ENCODE measurements around the gene EVC.
A peak's percentile ranks its signal among the peaks of the same experiment; 100 is the strongest.
"Not testable (repeated sequence)": the region's sequence is repeated elsewhere in the genome, so short reads cannot be mapped to it uniquely, and the experiment has no call there.

Gene EVC

DNA sequence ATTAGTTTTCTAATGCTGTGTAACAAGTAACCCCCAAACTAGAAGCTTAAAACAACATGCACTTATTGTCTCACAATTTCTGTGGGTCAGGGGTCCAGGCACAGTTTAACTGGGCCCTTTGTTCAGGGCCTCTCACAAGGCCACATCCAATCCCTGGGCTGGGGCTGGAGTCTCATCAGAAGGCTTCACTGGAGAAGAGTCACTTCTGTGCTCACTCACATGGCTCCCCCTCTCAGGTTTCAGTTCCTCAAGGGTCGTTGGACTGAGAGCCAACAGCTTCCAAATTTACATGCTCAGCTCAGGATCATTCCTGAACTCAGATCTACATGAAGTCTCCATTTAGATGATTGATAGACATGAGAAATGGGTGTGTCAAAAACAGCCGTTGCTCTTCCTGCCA, 77.1 kb downstream of the EVC start:
- DNase-seq (ENCODE audit: low spot score), result no peak

- no peak for DNase-seq (ENCODE audit: low spot score)
These were observed 78.1 kb downstream of the EVC start for GRCh38 chr4:5789141-5789540.

DNA sequence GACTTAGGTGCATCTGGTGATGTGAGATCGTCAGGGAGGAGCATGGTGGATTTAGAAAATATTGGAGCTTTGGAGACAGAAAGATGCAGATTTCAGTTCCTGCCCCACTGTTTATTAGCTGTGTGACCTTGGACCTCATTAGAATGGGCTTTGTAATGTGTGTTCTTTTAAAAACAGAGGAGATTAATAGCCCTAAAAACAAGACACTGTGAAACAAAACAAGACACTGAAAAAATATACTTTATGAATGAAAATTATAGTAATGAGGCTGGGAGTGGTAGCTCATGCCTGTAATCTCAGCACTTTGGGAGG, 79.5 kb downstream of the EVC start:
- no peak for DNase-seq (ENCODE audit: low spot score)

DNA sequence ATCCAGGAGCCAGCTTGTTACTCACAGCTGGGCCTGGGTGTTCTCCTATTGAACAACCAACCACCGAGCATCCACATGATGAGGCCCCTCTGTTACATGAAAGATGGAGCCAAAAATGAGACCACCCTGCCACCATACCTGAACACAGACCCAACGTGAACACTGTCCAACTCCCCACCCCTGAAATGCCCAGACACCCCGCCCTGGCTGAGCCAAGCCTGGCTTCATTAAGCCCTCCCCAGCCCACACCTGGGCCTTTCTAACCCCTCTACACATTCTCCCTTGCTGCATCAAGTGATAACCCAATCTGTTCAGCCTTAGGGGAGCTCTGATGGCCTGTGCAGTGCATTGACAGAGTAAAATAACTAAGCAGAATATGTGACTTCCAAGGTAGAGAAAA, 80.7 kb downstream of the EVC start:
- no peak for DNase-seq (ENCODE audit: low spot score)

- no peak for DNase-seq (ENCODE audit: low spot score)
These were observed 82.5 kb downstream of the EVC start for GRCh38 chr4:5793514-5793913.

- no peak for DNase-seq (ENCODE audit: low spot score)
These were observed 84.6 kb downstream of the EVC start for GRCh38 chr4:5795580-5795979.

DNA sequence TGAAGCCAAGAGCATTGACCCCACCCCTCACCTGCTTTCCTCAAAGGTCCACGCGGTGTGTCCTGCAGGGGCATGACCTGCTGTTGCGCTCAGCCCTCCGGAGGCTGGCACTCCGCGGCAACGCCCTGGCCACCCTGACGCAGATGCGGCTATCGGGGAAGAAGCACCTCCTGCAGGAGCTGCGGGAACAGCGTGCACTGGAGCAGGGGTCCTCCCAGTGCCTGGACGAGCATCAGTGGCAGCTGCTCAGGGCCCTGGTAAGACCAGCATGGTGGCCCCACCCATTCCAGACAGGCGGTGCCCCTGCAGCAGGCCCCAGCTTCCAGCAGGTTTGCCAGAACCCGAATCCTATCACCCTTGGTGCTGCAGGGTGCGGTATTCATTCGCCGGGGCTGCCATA, 86.0 kb downstream of the EVC start:
- DNase-seq (ENCODE audit: low spot score), result no peak

GRCh38 chr4:5797866-5798265, 86.9 kb downstream of the EVC start:
- DNase-seq (ENCODE audit: low spot score), result no peak

GRCh38 chr4:5798462-5798861, 87.5 kb downstream of the EVC start:
- DNase-seq (ENCODE audit: low spot score), result no peak

DNA sequence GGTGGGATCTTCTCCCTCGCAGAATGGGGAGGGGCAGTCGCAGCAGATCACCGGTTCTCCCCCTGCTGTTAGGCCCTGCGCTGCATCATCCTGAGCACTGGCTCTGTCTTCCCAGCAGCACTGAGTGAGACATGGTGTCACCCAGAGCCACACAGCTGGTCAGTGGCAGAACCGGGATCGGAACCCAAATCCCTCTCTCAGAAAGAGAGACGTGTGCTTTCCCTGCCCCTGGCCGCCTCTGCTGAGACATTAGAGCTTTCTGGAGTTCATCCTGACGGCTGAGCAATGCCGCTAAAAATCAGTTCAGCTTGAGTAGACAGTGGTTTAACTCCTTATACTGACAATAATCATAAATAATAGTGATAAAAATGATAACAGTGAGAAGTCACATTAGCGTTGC, 87.9 kb downstream of the EVC start:
- no peak for DNase-seq (ENCODE audit: low spot score)

- no peak for DNase-seq (ENCODE audit: low spot score)
These were observed 88.4 kb downstream of the EVC start for GRCh38 chr4:5799406-5799805.

DNA sequence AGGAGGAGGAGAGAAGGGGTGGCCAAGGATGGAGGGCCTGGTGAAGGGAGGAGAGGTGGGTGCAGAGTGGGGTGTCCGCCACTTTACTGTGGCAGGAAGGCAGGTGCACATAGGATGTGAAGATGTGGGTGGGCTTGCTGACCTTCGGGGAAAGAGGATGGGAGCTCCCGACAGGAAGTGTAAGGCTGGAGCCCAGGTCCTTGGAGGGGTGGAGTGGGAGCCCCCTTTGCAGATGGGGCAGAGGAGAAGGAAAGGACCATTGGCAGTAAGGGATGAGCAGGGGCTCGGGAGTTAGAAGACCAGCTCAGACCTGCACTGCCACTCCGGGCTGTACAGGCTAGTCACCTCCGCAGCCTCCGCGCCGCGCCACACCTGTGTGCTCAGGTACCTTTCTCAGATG, 89.5 kb downstream of the EVC start:
- DNase-seq (ENCODE audit: low spot score), result no peak

DNA sequence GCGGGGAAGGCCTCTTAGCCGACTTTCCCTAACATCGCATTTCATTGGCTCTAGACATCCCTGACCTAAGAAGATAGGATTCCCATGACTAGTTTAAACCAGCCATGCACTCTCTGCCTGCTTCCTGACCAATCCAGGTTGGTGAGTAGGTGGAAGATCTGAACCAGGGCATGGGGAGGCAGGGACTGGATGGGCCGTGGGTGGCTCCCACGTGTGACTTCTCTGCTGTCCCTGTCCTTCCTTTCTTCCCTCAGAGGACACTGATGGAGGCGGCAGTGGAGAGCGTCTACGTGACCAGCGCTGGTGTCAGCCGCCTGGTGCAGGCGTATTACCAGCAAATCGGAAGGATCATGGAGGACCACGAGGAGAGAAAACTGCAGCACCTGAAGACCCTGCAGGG, 90.7 kb downstream of the EVC start:
- no peak for DNase-seq (ENCODE audit: low spot score)

DNA sequence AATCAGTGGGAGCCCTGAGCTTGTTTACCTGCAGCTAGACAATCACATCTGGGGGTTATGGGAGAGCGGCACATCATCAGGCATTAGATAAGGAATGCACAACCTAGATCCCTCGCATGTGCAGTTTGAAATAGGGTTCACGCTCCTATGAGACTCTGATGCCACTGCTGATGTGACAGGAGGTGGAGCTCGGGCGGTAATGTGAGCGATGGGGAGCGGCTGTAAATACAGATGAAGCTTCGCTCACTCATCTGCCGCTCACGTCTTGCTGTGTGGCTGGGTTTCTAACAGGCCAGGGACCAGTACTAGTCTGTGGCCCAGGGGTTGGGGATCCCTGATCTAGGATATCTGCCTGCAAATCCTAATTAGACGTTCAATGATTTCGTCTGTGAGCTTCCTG, 91.6 kb downstream of the EVC start:
- DNase-seq (ENCODE audit: low spot score), result no peak

- no peak for DNase-seq (ENCODE audit: low spot score)
These were observed 93.7 kb downstream of the EVC start for GRCh38 chr4:5804656-5805055.

DNA sequence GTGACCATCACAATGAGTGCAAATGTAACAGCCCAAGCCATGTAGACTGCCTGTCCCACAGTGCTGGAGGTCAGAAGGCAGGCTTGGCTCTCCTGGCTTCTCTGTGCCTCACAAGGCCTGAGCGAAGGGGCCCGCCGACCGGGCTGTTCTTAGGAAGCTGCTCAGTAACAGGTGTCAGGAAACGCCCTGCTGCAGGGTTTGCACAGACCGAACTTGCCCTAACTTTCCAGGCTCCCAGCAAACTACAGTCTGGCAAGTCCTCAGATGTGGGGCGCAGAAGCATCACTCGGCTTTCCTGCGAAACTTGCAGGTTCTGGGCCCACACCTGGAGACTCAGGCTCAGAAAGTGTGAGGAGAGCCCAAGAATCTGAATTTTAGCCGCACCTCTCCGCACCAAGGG, 94.3 kb downstream of the EVC start:
- DNase-seq (ENCODE audit: low spot score), result no peak

DNA sequence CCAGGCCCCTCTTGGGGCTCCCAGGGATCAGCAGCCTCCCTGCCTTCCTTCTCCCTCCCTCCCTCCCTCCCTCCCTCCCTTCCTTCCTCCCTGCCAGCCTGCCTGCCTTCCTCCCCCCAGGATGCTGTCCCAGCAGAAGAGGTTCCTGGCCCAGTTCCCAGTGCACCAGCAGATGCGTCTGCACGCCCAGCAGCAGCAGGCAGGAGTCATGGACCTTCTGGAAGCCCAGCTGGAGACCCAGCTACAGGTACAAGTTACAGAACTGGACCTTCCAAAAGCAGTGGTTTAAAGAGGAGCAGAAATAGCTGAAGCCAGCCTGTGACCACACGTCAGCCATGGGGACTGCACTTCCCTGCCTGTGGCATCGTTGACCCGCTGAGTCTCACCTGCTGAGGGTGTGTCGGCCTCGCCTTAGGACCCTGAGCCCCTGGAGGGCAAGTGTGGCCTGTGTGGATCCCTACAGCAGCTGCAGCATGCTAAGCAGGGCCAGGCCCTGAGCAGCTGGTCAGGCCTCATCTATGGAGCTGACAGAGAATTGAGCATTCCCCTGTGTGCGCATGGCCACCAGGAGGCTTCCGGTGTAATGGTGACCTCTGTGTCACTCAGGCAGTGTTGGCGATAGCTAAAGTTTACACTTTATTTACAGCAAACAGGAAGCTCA, 97.2 kb downstream of the EVC start:
- DNase-seq (ENCODE audit: low spot score), result no peak

DNA sequence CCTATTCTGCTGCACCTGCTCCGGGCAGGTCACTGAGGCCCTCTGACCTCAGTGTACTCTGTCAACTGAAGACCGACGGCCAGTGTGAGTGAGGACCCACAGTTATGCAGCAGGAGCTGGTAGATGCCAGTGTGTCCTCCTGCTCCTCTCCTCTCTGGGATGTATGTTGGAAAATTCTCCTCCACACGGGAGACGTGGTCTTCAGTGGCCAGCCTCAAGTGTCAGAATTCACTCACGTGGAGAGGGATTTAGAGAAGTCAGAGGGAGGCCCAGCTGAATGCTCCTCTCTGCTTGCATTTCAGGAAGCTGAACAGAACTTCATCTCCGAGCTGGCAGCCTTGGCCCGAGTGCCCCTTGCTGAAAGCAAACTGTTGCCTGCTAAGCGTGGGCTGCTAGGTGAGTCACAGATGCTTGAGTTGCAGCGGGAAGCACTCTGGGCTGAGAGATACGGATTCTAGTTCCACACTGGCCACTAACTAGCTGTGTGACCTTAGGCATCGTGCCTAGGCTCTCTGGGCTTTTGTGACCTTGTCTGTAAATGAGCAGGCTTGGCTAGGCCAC, 98.3 kb downstream of the EVC start:
- DNase-seq (ENCODE audit: low spot score), result no peak

DNA sequence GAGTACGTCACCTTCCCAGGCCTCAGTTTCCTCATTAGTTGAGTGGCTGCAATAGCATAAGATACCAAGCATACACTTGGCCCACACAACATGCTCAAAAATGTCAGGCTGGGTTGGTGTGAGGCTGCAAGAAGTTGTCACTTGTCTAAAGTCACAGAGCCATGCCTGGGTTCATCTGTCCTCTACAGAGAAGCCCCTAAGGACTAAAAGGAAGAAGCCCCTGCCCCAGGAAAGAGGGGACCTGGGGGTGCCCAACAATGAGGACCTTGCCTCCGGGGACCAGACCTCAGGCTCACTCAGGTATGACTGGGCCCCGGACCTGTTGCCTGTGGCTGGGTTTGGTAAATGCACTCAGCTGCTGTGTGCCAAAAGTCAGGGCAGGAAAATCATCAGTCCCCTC, 99.2 kb downstream of the EVC start:
- DNase-seq (ENCODE audit: low spot score), result no peak

DNA sequence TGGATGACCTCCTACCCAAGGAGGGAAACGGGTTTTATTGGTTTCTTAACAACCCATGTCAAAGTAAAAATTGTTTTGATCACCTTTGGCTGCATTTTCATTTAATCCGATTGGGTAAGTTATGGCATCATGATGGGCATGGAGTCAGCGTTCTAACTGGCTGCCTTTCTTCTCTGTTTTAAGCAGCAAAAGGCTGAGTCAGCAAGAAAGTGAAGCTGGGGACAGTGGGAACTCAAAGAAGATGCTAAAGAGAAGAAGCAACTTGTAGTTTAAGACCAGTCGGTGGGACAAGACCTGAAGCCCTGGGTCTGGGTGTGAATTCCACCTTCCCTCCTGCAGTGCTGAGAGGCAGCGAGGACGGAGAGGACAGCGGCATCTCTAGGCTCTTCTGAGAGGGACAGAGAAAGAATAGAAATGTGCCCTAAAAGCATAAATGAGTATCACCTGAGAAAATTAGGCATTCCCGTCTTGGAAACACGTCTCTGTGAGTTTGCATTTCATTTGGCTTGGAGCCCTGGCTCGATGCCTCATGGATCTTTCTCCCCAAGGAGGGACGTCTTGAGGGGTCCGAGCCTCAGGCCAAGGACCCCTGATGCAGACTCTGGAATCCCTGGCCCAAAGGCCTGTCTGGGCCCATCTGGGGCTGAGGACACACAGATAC, 99.9 kb downstream of the EVC start:
- no peak for DNase-seq (ENCODE audit: low spot score)

DNA sequence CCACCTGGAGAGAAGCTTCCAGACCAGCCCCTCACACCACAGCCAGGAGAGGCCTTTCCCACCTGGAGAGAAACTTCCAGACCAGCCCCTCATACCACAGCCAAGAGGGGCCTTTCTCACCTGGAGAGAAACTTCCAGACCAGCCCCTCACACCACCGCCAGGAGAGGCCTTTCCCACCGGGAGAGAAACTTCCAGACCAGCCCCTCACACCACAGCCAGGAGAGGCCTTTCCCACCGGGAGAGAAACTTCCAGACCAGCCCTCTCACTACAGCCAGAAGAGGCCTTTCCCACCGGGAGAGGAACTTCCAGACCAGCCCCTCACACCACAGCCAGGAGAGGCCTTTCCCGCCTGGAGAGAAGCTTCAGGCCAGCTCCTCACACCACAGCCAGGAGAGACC, 101.1 kb downstream of the EVC start:
- DNase-seq (ENCODE audit: low spot score), result not testable (repeated sequence)

- DNase-seq (ENCODE audit: low spot score), result peak; percentile 84
These were observed 101.7 kb downstream of the EVC start for GRCh38 chr4:5812506-5813229.

- no peak for DNase-seq (ENCODE audit: low spot score)
These were observed 102.9 kb downstream of the EVC start for GRCh38 chr4:5813882-5814255.

GRCh38 chr4:5814421-5814820, 103.4 kb downstream of the EVC start:
- DNase-seq (ENCODE audit: low spot score), result no peak

Measured in hepatic stellate cell (primary cell).